ENCODE measurements around the gene ANO1.

Gene ANO1

GRCh38 chr11:70129051-70129592 lies 51.0 kb downstream of the ANO1 start:
- no peak overlapping the region for H3K4me3 ChIP-seq (ENCODE audit: low read length in 2 of 2)
- no peak overlapping the region for H3K9ac ChIP-seq (ENCODE audit: low read length in 2 of 2)
- no peaks in the 10 kb centered on the region for H3K36me3 ChIP-seq (ENCODE audit: control insufficient read depth in 2 of 2, insufficient read depth in 2 of 2, low read length in 2 of 2)
- no peak overlapping the region for H3K27ac ChIP-seq (ENCODE audit: low read length)
- H3K9me3 ChIP-seq (ENCODE audit: control insufficient read depth in 2 of 2, low read length in 2 of 2), result no peaks in the 10 kb centered on the region
- peaks cover 9% of the 10 kb centered on the region for H3K4me1 ChIP-seq (ENCODE audit: control insufficient read depth, insufficient read depth, low read length)
- no peaks in the 10 kb centered on the region for H3K27me3 ChIP-seq (ENCODE audit: control insufficient read depth in 1 of 2, insufficient read depth in 2 of 2, low read length in 2 of 2)

DNA sequence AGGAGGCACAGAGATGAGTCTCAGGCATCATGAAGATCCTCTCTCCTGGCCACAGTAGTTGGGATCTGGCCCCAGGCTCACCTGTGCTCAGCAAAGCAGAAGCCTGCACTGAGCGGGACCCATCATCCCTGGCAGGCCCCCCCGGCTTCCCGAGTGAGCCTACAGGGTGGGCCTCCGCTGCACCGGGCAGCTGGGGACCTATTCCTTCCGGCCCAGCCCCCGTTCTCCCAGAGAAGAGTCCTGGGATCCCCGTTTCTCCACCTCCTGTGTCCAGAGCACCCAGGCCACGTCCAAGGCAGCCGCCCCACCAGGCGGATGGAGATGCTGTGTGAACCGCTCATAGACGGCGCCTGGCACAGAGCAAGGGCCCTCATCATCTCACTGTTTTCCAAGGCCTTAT lies 52.5 kb downstream of the ANO1 start:
- Histone ChIP-seq H3K27me3 (ENCODE audit: control insufficient read depth in 1 of 2, insufficient read depth in 2 of 2, low read length in 2 of 2) (no peaks in the 10 kb centered on the region), H3K9ac (ENCODE audit: low read length in 2 of 2) (no peak overlapping the region), H3K9me3 (ENCODE audit: control insufficient read depth in 2 of 2, low read length in 2 of 2) (no peaks in the 10 kb centered on the region), H3K27ac (ENCODE audit: low read length) (no peak overlapping the region), H3K4me1 (ENCODE audit: control insufficient read depth, insufficient read depth, low read length) (peaks cover 9% of the 10 kb centered on the region), H3K36me3 (ENCODE audit: control insufficient read depth in 2 of 2, insufficient read depth in 2 of 2, low read length in 2 of 2) (no peaks in the 10 kb centered on the region), H3K4me3 (ENCODE audit: low read length in 2 of 2) (no peak overlapping the region)

- Histone ChIP-seq H3K4me3 (ENCODE audit: low read length in 2 of 2) (no peak overlapping the region), H3K27ac (ENCODE audit: low read length) (no peak overlapping the region), H3K4me1 (ENCODE audit: control insufficient read depth, insufficient read depth, low read length) (peaks cover 9% of the 10 kb centered on the region), H3K27me3 (ENCODE audit: control insufficient read depth in 1 of 2, insufficient read depth in 2 of 2, low read length in 2 of 2) (no peaks in the 10 kb centered on the region), H3K36me3 (ENCODE audit: control insufficient read depth in 2 of 2, insufficient read depth in 2 of 2, low read length in 2 of 2) (no peaks in the 10 kb centered on the region), H3K9me3 (ENCODE audit: control insufficient read depth in 2 of 2, low read length in 2 of 2) (no peaks in the 10 kb centered on the region), H3K9ac (ENCODE audit: low read length in 2 of 2) (no peak overlapping the region)
Observed at GRCh38 chr11:70131606-70132190, 53.6 kb downstream of the ANO1 start.

- H3K27ac ChIP-seq (ENCODE audit: low read length), result no peak overlapping the region
Observed at GRCh38 chr11:70132641-70133040, 54.5 kb downstream of the ANO1 start.

GRCh38 chr11:70133771-70134335 lies 55.7 kb downstream of the ANO1 start:
- H3K27ac ChIP-seq (ENCODE audit: low read length), result no peak overlapping the region
- H3K4me3 ChIP-seq (ENCODE audit: low read length in 2 of 2), result no peak overlapping the region
- peaks cover 1% of the 10 kb centered on the region for H3K4me1 ChIP-seq (ENCODE audit: control insufficient read depth, insufficient read depth, low read length)
- H3K27me3 ChIP-seq (ENCODE audit: control insufficient read depth in 1 of 2, insufficient read depth in 2 of 2, low read length in 2 of 2), result no peaks in the 10 kb centered on the region
- H3K9me3 ChIP-seq (ENCODE audit: control insufficient read depth in 2 of 2, low read length in 2 of 2), result no peaks in the 10 kb centered on the region
- no peak overlapping the region for H3K9ac ChIP-seq (ENCODE audit: low read length in 2 of 2)
- no peaks in the 10 kb centered on the region for H3K36me3 ChIP-seq (ENCODE audit: control insufficient read depth in 2 of 2, insufficient read depth in 2 of 2, low read length in 2 of 2)

More at GRCh38 chr11:70132641-70133040, 54.5 kb downstream of the ANO1 start:
- Histone ChIP-seq H3K9me3 (ENCODE audit: control insufficient read depth in 2 of 2, low read length in 2 of 2) (no peaks in the 10 kb centered on the region), H3K4me3 (ENCODE audit: low read length in 2 of 2) (no peak overlapping the region), H3K36me3 (ENCODE audit: control insufficient read depth in 2 of 2, insufficient read depth in 2 of 2, low read length in 2 of 2) (no peaks in the 10 kb centered on the region), H3K4me1 (ENCODE audit: control insufficient read depth, insufficient read depth, low read length) (peaks cover 9% of the 10 kb centered on the region), H3K9ac (ENCODE audit: low read length in 2 of 2) (no peak overlapping the region), H3K27me3 (ENCODE audit: control insufficient read depth in 1 of 2, insufficient read depth in 2 of 2, low read length in 2 of 2) (no peaks in the 10 kb centered on the region)

GRCh38 chr11:70134490-70134889 lies 56.4 kb downstream of the ANO1 start:
- no peaks in the 10 kb centered on the region for H3K9me3 ChIP-seq (ENCODE audit: control insufficient read depth in 2 of 2, low read length in 2 of 2)
- H3K9ac ChIP-seq (ENCODE audit: low read length in 2 of 2), result no peak overlapping the region
- H3K27ac ChIP-seq (ENCODE audit: low read length), result no peak overlapping the region
- no peaks in the 10 kb centered on the region for H3K27me3 ChIP-seq (ENCODE audit: control insufficient read depth in 1 of 2, insufficient read depth in 2 of 2, low read length in 2 of 2)
- H3K4me1 ChIP-seq (ENCODE audit: control insufficient read depth, insufficient read depth, low read length), result no peaks in the 10 kb centered on the region
- H3K4me3 ChIP-seq (ENCODE audit: low read length in 2 of 2), result no peak overlapping the region
- no peaks in the 10 kb centered on the region for H3K36me3 ChIP-seq (ENCODE audit: control insufficient read depth in 2 of 2, insufficient read depth in 2 of 2, low read length in 2 of 2)

GRCh38 chr11:70135142-70135541 lies 57.0 kb downstream of the ANO1 start:
- no peak overlapping the region for H3K27ac ChIP-seq (ENCODE audit: low read length)
- no peaks in the 10 kb centered on the region for H3K9me3 ChIP-seq (ENCODE audit: control insufficient read depth in 2 of 2, low read length in 2 of 2)
- H3K4me3 ChIP-seq (ENCODE audit: low read length in 2 of 2), result peak overlapping the region in 1 of 2 donors; percentile 15
- H3K36me3 ChIP-seq (ENCODE audit: control insufficient read depth in 2 of 2, insufficient read depth in 2 of 2, low read length in 2 of 2), result no peaks in the 10 kb centered on the region
- H3K9ac ChIP-seq (ENCODE audit: low read length in 2 of 2), result no peak overlapping the region
- no peaks in the 10 kb centered on the region for H3K27me3 ChIP-seq (ENCODE audit: control insufficient read depth in 1 of 2, insufficient read depth in 2 of 2, low read length in 2 of 2)
- no peaks in the 10 kb centered on the region for H3K4me1 ChIP-seq (ENCODE audit: control insufficient read depth, insufficient read depth, low read length)

DNA sequence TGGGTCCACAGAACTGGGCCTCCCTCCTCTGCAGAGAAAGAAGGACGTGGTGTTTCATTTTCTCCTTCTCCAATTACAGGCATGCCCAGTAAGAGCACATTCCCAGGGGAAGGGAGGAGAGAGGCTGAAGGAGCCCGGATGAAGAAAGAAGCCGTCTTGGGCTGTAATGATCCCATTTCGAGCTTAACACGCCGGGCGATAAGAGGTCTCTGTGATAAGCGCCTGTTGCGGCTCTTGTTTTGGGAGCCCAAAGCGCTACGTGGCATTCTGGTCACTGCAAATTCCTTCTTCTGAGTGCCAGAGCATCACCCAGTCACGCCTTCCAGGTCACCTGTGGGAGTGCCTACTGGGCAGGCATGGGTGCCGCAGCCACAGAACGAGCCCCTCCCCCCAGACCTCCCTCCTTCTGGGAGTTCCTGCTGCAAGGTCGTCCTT lies 57.5 kb downstream of the ANO1 start:
- Histone ChIP-seq H3K27me3 (ENCODE audit: control insufficient read depth in 1 of 2, insufficient read depth in 2 of 2, low read length in 2 of 2) (no peaks in the 10 kb centered on the region), H3K9me3 (ENCODE audit: control insufficient read depth in 2 of 2, low read length in 2 of 2) (no peaks in the 10 kb centered on the region), H3K27ac (ENCODE audit: low read length) (no peak overlapping the region), H3K36me3 (ENCODE audit: control insufficient read depth in 2 of 2, insufficient read depth in 2 of 2, low read length in 2 of 2) (no peaks in the 10 kb centered on the region), H3K4me3 (ENCODE audit: low read length in 2 of 2) (peak overlapping the region in 1 of 2 donors; percentile 15), H3K9ac (ENCODE audit: low read length in 2 of 2) (no peak overlapping the region), H3K4me1 (ENCODE audit: control insufficient read depth, insufficient read depth, low read length) (no peaks in the 10 kb centered on the region)

DNA sequence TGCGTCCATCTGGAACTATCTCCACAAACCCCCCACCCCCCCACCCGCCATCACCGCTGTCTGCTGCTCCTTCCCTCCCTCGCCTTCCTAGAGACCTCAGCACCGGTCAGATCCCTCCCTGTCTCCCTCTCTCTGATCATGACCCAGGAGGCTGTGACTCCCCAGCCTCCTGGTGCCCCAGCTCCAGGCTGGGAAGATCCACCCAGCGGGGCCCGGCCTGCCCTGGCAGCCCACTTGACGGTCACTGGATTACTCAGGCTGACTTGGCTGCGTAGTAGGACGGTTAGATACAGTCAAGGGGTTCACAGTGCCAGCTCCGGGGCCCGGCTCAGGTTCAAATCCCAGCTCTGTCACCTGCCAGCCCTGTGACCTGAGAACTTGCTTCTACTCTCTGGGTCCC lies 59.3 kb downstream of the ANO1 start:
- no peaks in the 10 kb centered on the region for H3K9me3 ChIP-seq (ENCODE audit: control insufficient read depth in 2 of 2, low read length in 2 of 2)
- no peak overlapping the region for H3K27ac ChIP-seq (ENCODE audit: low read length)
- no peak overlapping the region for H3K9ac ChIP-seq (ENCODE audit: low read length in 2 of 2)
- peaks cover 9% of the 10 kb centered on the region for H3K4me1 ChIP-seq (ENCODE audit: control insufficient read depth, insufficient read depth, low read length)
- peaks cover 0 to 6% of the 10 kb centered on the region in 2 donors for H3K27me3 ChIP-seq (ENCODE audit: control insufficient read depth in 1 of 2, insufficient read depth in 2 of 2, low read length in 2 of 2)
- H3K36me3 ChIP-seq (ENCODE audit: control insufficient read depth in 2 of 2, insufficient read depth in 2 of 2, low read length in 2 of 2), result no peaks in the 10 kb centered on the region
- H3K4me3 ChIP-seq (ENCODE audit: low read length in 2 of 2), result no peak overlapping the region

GRCh38 chr11:70138403-70138802 lies 60.3 kb downstream of the ANO1 start:
- H3K4me3 ChIP-seq (ENCODE audit: low read length in 2 of 2), result no peak overlapping the region
- H3K27me3 ChIP-seq (ENCODE audit: control insufficient read depth in 1 of 2, insufficient read depth in 2 of 2, low read length in 2 of 2), result peaks cover 3 to 6% of the 10 kb centered on the region in 2 donors
- peaks cover 9% of the 10 kb centered on the region for H3K4me1 ChIP-seq (ENCODE audit: control insufficient read depth, insufficient read depth, low read length)
- H3K9ac ChIP-seq (ENCODE audit: low read length in 2 of 2), result no peak overlapping the region
- no peaks in the 10 kb centered on the region for H3K9me3 ChIP-seq (ENCODE audit: control insufficient read depth in 2 of 2, low read length in 2 of 2)
- no peaks in the 10 kb centered on the region for H3K36me3 ChIP-seq (ENCODE audit: control insufficient read depth in 2 of 2, insufficient read depth in 2 of 2, low read length in 2 of 2)
- H3K27ac ChIP-seq (ENCODE audit: low read length), result no peak overlapping the region

DNA sequence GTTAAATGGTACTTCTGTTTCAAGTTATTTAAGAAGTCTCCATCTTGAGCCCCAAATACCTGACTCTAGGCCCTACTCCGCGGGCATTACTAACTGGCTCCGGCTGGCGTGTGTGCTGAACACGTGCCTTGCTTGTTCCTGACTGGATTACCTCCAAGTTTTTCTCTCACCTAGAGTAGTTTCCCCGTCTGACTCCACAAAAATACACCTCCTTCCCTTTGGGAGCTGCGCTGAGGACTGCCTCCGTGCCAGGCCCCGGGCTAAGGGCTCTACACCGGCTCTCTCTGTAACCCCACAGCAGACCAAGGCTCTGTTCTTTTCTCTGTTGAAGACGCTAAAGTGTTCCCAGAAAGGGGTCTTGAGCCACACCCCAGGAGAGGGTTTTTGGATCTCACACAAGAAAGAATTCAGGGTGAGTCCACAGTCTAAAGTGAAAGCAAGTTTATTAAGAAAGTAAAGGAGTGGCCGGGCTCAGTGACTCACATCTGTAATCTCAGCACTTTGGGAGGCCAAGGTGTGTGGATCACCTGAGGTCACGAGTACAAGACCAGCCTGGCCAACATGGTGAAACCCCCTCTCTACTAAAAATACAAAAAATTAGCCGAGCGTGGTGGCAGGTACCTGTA lies 61.8 kb downstream of the ANO1 start:
- no peaks in the 10 kb centered on the region for H3K9me3 ChIP-seq (ENCODE audit: control insufficient read depth in 2 of 2, low read length in 2 of 2)
- H3K36me3 ChIP-seq (ENCODE audit: control insufficient read depth in 2 of 2, insufficient read depth in 2 of 2, low read length in 2 of 2), result no peaks in the 10 kb centered on the region
- no peak overlapping the region for H3K27ac ChIP-seq (ENCODE audit: low read length)
- peaks cover 9% of the 10 kb centered on the region for H3K4me1 ChIP-seq (ENCODE audit: control insufficient read depth, insufficient read depth, low read length)
- no peak overlapping the region for H3K4me3 ChIP-seq (ENCODE audit: low read length in 2 of 2)
- H3K9ac ChIP-seq (ENCODE audit: low read length in 2 of 2), result no peak overlapping the region
- peaks cover 10 to 13% of the 10 kb centered on the region in 2 donors for H3K27me3 ChIP-seq (ENCODE audit: control insufficient read depth in 1 of 2, insufficient read depth in 2 of 2, low read length in 2 of 2)

All from stomach smooth muscle (tissue), 2 donors.